AG04449 (cell line): ENCODE data around the gene TMSB4X.

Source experiments
- CTCF ChIA-PET: fragments of 350-600 bp; formaldehyde crosslinking; extraction: SDS; loops from one replicate; lab custom pipeline; 2021; ENCODE audit warnings: antibody characterized with exemption; lab: Yijun Ruan, JAX
- POLR2A ChIA-PET: fragments of 400-600, 350-600 bp; formaldehyde crosslinking; extraction: SDS; loops from one replicate; lab custom pipeline; 2020; ENCODE audit warnings: antibody characterized with exemption, inconsistent platforms; lab: Yijun Ruan, JAX
- DNase-seq: peaks from one replicate; pipeline ENCODE4 v3.0.0-alpha.2; 2010; ENCODE audit warnings: low read depth, low spot score
- H3K4me3 ChIP-seq: 2 replicates; pipeline ENCODE4 v1.5.1; 2011; ENCODE audit warnings: low read depth, mild to moderate bottlenecking, control low read depth, low read length
- CTCF ChIP-seq: IDR thresholded peaks from one replicate; pipeline ENCODE4 v1.5.1; 2011; ENCODE audit warnings: mild to moderate bottlenecking, moderate library complexity, low read length, control low read depth, inconsistent platforms; ENCODE audit not compliant: insufficient read depth; ENCODE audit errors: missing control alignments

TMSB4X gene

GRCh38 chrX:12967711-12968465 is 7.0 kb upstream of the TMSB4X start:
- H3K4me3 ChIP-seq, result no peak overlapping the region
- ChIA-PET CTCF (interaction anchor here (1.5 kb wide), 1 partner anchor 21 kb away, joined by 6 read pairs; no protein-coding TSS in a partner anchor), POLR2A (no interaction called here)
- no peak for TF ChIP-seq CTCF
- no peak for DNase-seq

GRCh38 chrX:12970691-12971202 is 4.2 kb upstream of the TMSB4X start:
- H3K4me3 ChIP-seq, result no peak overlapping the region
- ChIA-PET CTCF (interaction anchor here (0.6 to 2.7 kb wide), 4 partner anchors 13 to 518 kb away, joined by 3 to 11 read pairs (median 5); no protein-coding TSS in a partner anchor), POLR2A (interaction anchor here (1.0 kb wide), 1 partner anchor 8 kb away, joined by 3 read pairs; no protein-coding TSS in a partner anchor)
- peak; percentile 41 for TF ChIP-seq CTCF
- DNase-seq, result no peak

- TF ChIP-seq CTCF, result no peak
- no peak for DNase-seq
- CTCF ChIA-PET, result interaction anchor here (0.6 to 2.7 kb wide), 4 partner anchors 14 to 517 kb away, joined by 3 to 11 read pairs (median 5); no protein-coding TSS in a partner anchor
- H3K4me3 ChIP-seq, result no peak overlapping the region
- POLR2A ChIA-PET, result no interaction called here
Observed at GRCh38 chrX:12971282-12972003, 3.5 kb upstream of the TMSB4X start.

- DNase-seq, result no peak
- TF ChIP-seq CTCF, result no peak
- ChIA-PET CTCF (interaction anchor here (0.6 to 2.7 kb wide), 3 partner anchors 22 to 516 kb away, joined by 3 to 11 read pairs (median 5); no protein-coding TSS in a partner anchor), POLR2A (no interaction called here)
- no peak overlapping the region for H3K4me3 ChIP-seq
Observed at GRCh38 chrX:12972243-12972642, 2.7 kb upstream of the TMSB4X start.

GRCh38 chrX:12972878-12973560 is 1.9 kb upstream of the TMSB4X start:
- DNase-seq, result no peak
- H3K4me3 ChIP-seq, result no peak overlapping the region
- POLR2A ChIA-PET, result no interaction called here
- no peak for TF ChIP-seq CTCF
- CTCF ChIA-PET, result interaction anchor here (1.5 kb wide), 1 partner anchor 19 kb away, joined by 3 read pairs; no protein-coding TSS in a partner anchor
